CD4-positive, alpha-beta T cell treated with Interleukin-12 subunit alpha and Interleukin-12 subunit beta, for 1 hour (primary cell): Measurements from ENCODE around the gene CCDC157.

ENCODE experiments used
- DNase-seq: peaks from one replicate; pipeline ENCODE4 v3.0.0-alpha.2; 2020

The CCDC157 gene

DNA sequence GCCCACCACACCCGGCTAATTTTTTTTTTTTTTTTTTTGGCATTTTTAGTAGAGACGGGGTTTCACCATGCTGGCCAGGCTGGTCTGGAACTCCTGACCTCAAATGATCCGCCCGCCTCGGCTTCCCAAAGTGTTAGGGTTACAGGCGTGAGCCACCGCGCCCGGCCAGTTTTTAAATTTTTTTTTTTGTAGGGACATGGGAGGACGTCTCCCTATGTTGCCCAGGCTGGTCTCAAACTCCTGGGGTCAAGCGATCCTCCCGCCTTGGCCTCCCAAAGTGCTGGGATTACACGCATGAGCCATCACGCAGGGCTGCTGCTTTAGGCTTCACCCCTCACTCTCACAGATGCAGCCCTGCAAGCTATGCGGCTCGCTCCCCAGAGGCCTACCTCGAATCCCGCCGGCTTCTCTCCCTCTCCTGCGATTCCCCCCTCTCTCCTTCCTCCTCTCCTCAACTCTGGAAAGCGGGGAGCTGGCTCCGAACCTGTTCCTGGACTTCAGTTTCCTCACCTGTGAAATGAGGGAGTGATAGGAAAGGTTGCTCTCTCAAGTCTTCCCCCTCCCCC lies 926 bp downstream of the CCDC157 start:
- no peak for DNase-seq

DNA sequence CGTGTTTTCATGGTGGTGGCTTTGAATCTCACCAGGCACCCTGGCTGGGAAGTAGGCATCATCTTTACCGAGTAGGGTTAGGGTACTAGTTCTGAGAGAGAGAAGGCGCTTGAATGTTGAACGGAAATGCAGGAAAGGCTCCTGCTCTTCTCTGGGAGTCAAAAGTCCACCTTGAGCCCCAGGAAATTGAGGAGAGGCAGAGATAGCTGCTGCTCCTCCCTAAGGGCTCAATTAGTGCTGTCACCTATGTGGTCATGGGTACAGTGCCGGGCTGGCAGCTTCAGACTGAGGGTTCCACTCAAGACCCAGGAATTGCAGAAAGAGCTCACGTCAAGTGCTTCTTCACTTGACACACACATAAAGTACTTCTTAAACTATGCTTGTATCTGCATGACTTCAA lies 1.7 kb downstream of the CCDC157 start:
- DNase-seq = no peak

DNA sequence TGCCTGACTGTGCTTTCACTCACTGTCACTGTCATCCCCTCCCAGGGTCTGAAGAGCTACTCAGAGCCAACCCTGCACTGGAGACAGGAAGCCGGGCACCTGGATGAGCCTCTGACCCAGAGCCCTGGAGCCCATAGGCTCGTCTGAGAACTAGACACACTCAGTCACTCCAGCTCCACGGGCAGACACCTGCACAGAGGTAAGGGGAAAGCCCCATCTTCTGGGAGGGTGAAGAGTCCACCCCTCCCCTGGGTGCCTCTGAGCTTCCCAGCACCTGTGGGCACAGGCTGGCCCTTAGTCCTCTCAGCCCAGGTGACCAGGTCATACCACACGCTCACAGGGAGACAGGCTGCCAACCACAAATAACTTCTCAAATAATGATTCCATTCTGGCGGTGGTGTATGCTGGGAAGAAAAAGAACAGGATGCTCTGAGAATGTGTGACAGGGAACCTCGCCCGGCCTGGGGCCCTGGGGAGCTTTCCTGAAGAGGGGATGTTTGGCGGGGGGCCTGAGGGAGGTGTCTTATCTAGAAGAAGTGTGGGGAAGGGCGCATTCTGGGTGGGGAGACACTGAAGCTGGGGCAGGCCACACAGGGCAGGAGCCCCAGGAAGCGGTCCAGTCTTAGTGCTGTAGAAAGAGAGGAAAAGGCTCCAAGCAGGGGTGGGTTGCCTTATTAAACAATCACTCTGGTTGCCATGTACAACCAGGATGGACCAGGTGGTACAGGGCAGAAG lies 5.3 kb downstream of the CCDC157 start:
- no peak for DNase-seq

DNA sequence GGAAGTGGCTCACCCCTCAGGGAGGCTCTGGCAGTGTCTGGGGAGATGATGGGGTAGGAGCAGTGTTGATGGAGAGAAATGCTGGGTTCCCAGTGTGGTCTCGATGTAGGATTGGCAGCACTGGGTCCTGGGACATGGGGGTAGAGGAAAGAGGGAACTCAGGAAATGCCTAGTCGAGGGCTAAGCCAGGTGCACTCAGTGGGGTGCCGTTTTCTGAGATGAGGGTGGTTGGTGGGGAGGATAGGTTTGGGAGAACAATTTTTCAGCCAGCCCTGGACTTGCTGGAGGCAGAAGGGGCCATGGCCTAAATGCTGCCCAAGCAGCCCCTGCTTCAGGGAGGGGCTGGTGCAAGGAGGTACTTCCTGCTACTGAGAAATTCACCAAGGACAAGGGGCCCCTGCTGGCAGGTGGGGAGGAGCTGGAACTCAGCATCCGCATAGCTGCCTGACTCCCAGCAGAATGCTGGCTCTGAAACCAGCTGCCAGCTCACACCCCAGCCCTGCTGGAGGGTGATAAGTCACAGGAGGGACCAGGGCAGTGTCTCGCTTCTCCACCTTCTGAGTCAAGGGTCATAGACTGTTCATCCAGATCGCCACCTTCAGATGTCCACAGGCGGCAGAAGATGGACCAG lies 6.0 kb downstream of the CCDC157 start:
- no peak for DNase-seq

DNA sequence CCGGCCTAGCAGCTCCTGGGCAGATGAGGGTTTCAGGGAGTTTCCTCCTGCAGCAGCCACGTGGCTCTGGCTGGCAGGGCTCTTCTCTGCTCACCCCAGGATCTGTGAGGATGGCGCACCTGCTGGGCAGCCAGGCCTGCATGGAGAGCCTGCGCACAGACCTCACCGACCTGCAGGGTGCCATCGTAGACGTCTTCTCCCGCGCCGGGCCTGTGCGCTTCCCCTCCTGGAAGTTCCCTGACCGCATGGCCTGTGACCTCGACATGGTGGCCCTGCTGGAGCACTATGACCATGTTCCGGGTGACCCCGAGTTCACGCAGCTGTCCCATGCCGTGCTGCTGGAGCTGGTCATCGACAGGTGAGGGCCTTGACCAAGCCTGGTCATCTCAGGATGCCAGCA lies 9.1 kb downstream of the CCDC157 start:
- DNase-seq = no peak

DNA sequence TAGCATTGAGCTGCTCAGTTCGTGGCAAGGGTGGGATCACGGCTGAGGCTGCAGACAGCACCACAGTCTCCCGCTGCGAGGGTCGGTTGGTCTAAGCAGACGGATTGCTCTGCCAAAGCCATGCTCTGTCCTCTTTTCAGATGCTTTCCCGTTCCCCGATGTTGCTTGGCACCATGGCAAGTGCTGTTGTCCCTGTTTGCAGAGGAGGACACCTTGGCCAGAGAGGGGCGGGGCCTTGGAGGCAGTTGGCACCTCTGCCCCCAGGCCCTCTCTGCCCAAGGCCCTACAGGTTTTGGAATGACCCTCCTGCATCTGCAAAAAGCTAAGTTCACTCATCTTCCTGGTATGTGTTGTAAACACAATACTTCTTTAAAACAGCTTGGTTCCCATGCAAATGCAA lies 11.6 kb downstream of the CCDC157 start:
- DNase-seq = no peak

DNA sequence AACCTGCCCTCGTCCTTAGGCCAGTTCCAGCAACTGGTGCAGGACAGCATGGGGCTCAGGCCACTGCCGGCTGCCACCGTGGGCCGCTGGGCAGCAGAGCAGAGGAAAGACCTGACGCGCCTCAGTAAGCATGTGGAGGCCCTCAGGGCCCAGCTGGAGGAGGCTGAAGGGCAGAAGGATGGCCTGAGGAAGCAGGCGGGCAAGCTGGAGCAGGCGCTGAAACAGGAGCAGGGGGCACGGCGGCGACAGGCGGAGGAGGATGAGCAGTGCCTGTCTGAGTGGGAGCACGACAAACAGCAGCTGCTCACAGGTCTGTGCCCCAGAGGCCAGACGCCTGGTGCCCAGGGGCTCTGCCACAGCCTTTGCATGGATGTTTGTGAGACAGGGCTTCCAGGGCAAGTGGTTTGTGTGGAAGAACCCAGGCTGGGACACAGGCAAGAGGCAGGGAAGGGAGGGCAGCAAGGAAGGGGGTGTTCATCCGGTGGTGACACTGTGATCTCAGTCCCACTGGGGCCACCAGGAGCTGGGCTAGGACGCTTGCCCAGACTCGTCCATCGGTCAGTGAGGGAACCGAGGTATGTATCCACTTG lies 13.9 kb downstream of the CCDC157 start:
- no peak for DNase-seq

DNA sequence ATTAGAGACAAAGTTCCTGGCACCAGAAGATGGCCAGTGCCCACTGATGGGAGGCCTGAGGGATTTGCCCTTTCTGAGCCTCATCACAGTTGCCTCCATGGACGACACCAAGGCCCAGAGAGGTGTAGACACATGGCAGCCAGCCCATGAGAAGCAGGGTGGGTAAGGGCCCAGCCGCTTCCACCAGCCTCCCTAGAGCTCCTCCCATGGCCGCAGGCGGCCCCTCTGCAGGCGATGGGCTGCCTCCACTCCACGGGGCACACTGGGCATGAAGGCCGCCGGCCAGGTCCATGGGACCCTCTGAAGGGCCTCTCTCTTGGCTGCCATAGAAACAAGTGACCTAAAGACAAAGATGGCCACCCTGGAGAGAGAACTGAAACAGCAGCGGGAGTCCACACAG lies 14.5 kb downstream of the CCDC157 start:
- DNase-seq = no peak

DNA sequence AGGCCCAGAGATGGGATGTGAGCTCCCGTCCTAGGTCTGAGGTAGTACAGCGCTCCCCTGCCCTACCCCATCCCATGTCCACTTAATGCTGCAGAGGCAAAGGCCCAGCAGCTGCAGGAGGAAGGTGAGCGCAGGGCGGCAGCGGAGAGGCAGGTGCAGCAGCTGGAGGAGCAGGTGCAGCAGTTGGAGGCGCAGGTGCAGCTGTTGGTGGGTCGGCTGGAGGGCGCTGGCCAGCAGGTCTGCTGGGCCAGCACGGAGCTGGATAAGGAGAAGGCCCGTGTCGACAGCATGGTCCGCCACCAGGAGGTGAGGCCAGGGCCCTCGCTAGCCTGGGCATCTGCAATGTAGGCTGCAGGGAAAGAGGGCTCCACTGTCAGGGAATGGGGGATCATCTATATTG lies 15.2 kb downstream of the CCDC157 start:
- DNase-seq = no peak

DNA sequence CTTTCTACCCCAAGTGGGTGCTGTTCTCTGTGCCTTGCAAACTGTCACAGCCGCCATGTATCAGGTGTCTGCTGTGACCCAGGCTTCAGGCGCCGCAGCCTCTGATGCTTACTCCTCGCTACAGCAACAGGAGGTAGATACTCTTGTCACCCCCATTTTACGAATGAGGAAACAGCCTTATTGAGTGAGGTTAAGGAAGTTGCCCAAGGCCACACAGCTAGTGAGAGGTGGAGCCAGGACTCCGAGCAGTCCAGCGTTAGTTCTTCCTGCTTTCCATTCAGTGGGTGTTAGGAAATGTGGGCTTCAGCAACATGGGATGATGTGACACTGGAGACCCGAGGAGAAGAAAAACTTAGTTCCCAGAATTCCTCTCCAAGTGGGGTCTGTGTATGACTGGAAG lies 16.1 kb downstream of the CCDC157 start:
- no peak for DNase-seq

DNA sequence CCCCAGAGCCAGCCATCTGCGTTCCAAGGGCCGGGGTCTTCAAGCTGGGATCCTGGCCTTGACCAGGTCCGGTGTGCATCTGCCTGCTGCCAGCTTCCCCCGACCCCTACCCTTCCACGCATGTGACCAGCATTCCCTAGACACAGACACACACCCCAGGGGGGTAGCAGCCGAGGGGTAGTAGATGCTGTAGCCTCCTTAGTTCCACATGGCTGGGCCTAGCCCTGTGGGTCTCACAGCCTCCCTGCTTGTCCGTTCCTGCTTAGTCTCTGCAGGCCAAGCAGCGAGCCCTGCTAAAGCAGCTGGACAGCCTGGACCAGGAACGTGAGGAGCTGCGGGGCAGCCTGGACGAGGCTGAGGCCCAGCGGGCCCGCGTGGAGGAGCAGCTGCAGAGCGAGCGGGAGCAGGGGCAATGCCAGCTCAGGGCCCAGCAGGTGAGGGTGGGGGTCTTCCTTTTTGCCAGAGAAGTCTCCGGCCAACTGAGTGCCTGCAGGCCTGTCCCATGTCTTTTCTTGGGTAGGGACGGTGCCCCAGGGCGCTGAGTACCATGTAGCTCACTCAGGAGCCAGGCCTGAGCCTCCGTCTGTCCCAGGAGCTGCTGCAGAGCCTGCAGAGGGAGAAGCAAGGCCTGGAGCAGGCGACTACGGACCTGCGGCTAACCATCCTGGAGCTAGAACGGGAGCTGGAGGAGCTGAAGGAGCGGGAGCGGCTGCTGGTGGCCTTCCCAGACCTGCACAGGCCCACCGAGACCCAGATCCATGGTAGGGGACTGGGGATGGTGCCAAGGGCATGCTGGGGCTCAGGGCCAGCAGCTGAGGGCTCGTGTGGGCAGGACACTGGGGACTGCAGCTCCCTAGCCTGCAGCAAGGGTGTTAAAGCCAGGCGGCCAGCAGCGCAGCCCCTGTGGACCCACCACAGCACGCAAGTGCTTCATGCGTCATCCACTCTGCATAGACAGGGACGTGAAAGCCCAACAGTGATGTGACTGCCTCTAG lies 16.8 kb downstream of the CCDC157 start:
- no peak for DNase-seq

DNA sequence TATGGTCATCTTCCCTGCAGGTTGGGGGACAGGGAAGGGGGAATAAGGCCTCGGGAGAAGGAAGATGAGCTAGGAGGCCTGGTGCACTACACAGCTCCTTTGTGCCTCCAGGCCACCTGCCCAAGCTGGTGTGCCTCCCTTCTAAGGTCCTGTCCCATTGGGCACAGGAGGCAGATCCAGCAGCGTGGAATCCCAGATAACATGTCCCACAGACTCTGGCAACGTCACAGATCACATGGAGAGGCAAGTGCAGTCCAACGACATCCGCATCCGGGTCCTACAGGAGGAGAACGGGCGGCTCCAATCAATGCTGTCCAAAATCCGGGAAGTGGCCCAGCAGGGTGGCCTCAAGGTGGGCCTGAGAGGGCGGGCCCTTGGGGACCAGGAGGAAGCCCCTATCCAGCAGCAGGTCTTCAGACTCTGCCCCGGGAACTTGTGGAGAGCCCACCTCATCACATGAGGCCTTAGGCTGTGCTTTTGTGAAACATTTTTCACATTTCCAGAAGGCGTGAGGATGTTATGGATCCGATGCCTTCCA lies 18.6 kb downstream of the CCDC157 start:
- DNase-seq = no peak

DNA sequence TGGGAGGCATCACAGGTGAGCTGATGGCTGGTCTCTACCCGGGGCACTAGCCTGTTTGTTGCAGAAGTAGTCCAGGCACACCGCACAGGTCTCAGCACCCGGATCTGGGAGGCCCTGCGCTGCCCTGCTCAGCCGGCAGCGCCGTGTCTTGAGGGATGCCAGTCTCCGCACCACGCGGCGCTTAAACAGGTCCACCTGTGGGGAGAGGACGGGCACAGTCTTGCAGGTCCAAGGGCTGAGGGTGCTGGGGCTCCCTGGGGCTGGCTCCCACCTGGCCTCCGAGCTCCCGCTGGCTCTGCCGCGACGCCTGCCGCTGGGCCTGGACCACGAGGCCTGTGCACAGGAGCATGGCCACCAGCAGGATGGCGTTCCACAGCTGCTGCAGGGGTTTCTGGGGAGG lies 23.2 kb downstream of the CCDC157 start:
- no peak for DNase-seq

DNA sequence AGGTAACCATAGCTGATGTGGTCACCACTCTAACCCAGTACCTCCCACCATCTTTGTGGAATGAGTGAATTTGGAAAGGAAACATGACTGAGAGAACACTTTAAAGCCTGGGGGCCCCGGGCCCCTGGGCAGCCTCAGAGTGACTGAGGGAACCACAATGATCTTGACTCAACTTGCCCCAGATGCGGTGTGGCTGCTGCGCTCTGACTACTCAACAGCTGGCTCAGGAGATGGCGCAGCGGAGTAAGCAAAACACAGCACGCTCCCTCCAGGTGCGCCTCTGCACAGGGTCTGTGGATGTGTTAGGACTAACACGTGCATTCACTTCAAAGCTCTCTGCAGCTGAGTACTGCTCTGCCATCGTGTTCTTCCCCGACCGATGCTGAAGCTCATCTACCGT lies 24.5 kb downstream of the CCDC157 start:
- no peak for DNase-seq

DNA sequence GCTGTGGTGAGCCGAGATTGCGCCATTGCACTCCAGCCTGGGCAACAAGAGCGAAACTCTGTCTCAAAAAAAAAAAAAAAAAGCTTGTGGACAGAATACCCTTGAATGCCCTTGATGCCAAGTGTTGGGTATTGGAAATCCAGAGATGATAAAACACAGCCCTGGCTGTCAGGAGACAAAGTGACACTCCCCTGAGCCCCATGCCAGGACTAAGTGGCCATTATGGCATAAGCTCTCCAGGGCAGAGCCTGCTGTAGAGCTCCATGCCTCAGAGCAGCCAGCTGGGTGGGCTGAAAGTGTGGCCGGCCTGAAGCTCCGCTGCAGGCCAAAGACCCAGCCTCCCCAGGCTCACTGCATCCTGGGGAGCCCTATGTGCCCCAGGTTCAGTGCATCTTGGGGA lies 25.5 kb downstream of the CCDC157 start:
- no peak for DNase-seq

DNA sequence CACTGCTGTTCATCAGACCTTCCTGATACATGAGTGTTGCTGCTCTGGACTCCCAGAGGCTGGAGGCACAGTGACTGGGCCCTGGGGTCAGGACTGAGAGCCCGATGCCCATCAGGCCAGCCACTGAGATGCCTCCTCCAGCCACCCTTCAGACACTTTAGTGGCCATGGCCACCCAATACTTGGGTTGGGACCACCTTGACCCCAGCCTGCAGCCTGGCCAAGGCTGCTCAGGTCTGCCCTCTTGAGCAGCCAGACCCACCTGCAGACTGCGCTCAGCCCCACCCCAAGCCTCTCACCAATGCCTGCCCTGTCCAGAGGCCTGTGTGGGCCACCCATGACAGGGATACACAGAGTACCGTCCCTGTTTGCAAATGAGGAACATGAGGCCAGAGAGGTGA lies 26.3 kb downstream of the CCDC157 start:
- DNase-seq = no peak

DNA sequence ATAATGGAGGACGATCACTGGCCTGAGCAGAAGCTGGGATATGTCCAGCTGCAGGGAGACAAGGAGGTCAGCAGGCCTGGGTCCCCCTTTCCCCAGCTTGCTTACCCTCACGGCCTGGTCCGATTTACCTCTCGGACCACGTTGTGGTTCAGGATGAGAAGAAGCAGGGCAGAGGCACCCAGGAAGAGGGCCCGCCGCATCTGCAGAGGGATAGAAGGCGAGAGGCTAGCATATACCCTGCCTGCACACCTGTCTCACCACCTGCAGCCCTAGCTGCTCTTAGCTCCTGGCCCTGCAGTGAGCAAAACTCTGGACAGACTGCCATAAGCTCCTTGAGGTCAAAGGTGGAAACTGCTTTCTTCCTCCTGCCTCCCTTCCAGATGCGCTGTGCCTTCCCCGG lies 29.1 kb downstream of the CCDC157 start:
- DNase-seq = no peak

DNA sequence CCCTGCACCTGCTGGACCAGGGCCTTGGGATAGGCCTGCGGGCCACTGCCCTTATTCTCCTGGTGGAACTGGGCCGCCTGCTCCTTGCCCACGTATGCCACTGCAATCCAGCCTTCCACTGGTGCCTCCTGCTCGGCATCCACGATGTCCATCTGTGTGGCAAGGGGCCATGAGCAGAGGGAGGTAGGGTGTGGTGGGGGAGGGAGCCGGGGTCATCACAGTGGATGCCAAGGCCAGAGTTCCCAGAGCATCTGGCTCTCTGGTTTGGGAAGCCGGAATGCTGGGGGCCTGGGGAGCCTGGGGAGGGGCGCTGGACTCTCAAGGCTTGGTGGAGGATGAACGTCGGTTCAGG lies 29.8 kb downstream of the CCDC157 start:
- no peak for DNase-seq

DNA sequence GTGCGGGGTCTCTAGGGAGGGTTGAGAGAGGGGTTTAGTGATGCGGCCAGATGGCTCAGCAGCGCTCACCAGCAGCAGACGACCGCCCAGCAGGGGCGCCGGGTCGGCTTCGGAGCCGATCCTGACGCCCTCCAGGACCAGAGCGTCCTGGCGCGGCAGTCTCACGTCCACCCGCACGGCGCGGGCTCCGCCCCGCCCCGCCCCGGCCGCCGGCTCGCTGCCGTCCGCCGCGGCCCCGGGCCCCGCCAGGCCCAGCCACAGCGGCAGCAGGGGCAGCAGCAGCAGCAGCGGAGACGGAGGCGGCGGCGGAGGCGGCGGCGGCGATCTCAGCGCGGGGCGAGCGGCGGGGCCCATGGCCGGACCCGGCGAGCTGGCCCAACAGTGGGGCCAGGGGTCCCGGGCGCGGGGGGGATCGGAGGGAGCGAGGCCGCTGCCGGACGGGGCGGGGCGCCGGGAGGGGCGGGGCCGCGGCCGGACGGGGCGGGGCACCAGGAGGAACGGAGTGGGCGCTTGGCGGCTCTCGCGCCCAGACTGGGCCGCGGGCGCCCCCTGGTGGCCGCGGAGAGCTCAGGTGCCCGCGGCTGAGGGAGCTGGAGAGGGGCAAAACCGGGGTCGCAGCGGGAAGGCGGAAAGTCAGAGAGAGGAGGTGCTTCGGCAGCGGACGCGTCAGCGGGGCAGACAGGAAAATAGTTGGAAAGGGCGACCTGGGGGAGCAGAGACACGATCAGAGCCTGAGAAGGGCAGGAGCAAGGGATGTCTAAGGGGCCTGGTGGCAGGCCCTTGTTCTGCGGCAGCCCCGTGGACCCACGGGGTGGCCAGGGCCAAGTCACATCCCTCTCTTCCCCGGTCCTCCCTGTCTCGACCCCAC lies 30.4 kb downstream of the CCDC157 start, which contains the start of gene RNF215:
RNF215 (minus strand) TSS at position 452 of the 868 bp plus-strand sequence; CDS start at position 354, 98 bp downstream.
- DNase-seq = peak; percentile 82

DNA sequence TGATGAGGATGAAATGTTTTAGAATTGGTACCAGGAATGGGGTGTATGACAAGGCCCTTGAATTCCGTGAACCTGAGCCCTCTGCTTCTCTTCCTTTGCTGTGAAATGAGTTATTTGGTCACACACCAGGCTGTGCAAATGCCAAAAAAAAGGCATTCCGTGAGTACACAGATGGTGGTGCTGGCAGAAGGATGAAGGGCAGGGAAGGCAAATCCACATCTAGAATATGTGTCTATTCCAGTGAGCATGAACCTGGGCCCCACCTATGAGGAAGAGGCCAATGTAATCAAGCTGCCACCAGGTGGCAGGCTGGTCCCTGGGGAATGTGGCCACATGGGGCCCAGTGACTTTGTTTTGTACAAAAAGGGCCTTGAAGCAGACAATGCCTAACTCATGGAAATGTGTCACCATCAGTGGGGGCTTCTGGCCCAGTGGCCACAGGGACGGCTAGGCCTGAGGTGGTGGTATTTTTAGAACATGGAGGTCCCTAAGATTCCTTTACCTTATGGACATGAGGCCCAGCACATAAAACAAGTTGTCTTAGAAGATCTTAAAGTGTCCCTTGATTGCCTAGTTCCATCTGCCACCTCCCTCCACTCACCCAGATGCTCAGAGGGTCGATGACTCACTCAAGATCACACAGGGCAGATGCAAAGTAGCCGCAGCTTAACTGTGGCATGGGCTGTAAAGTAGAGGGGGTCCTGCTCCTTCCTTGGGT lies 34.3 kb downstream of the CCDC157 start:
- DNase-seq = peak; percentile 84
